Measurements from ENCODE around the gene SAPCD2. TPM values are rescaled to one million over a fixed set of nuclear protein-coding genes. Genes with fewer than 3 reads are reported as not detected.
"Not testable (repeated sequence)": the region's sequence is repeated elsewhere in the genome, so short reads cannot be mapped to it uniquely, and the experiment has no call there.

Gene SAPCD2
- total RNA-seq, 2 donors from 2014 or later = 0.39 to 0.44 TPM

- ATAC-seq = no peak
Observed at GRCh38 chr9:137040568-137040967, 29.8 kb downstream of the SAPCD2 start.

GRCh38 chr9:137039611-137040366 is 30.6 kb downstream of the SAPCD2 start:
- no peak for ATAC-seq
- intact Hi-C loops (cut with DNase I) = loop anchor here in 1 of 2 donors (5.0 kb wide), 1 partner anchor 252 kb away; no protein-coding TSS in a partner anchor
- DNase-seq = no peak

More at GRCh38 chr9:137040568-137040967, 29.8 kb downstream of the SAPCD2 start:
- DNase-seq = no peak
- intact Hi-C loops (cut with DNase I) = no loop called here

- DNase-seq (no peak), ATAC-seq (no peak)
- intact Hi-C loops (cut with DNase I) = loop anchor here in 1 of 2 donors (5.0 kb wide), 1 partner anchor 252 kb away; no protein-coding TSS in a partner anchor
Observed at GRCh38 chr9:137038916-137039315, 31.4 kb downstream of the SAPCD2 start.

- ATAC-seq = no peak
- DNase-seq = no peak
- intact Hi-C loops (cut with DNase I) = loop anchor here in 1 of 2 donors (5.0 kb wide), 1 partner anchor 250 kb away; no protein-coding TSS in a partner anchor
Observed at GRCh38 chr9:137037483-137037882, 32.9 kb downstream of the SAPCD2 start.

GRCh38 chr9:137037035-137037434 is 33.3 kb downstream of the SAPCD2 start:
- no peak for ATAC-seq
- DNase-seq = no peak
- intact Hi-C loops (cut with DNase I) = loop anchor here in 1 of 2 donors (5.0 kb wide), 1 partner anchor 250 kb away; no protein-coding TSS in a partner anchor

GRCh38 chr9:137035937-137036336 is 34.4 kb downstream of the SAPCD2 start:
- intact Hi-C loops (cut with DNase I) = loop anchor here (2.0 to 5.0 kb wide), 3 partner anchors 87 to 249 kb away; no protein-coding TSS in a partner anchor
- DNase-seq (no peak), ATAC-seq (no peak)

- ATAC-seq = no peak
- intact Hi-C loops (cut with DNase I) = loop anchor here (2.0 to 5.0 kb wide), 3 partner anchors 87 to 249 kb away; no protein-coding TSS in a partner anchor
- DNase-seq = no peak
Observed at GRCh38 chr9:137035507-137035834, 34.9 kb downstream of the SAPCD2 start.

GRCh38 chr9:137034709-137035506 is 35.4 kb downstream of the SAPCD2 start:
- intact Hi-C loops (cut with DNase I) = loop anchor here (2.0 to 5.0 kb wide), 4 partner anchors 86 to 248 kb away; partner anchors contain the start of gene C8G (in 1 of the 2)
- ATAC-seq (peak; percentile 72 to 82), DNase-seq (peak; percentile 78)

- intact Hi-C loops (cut with DNase I) = loop anchor here (2.0 to 5.0 kb wide), 3 partner anchors 85 to 247 kb away; partner anchors contain the start of gene C8G (in 1 of the 2)
- DNase-seq = no peak
- no peak for ATAC-seq
Observed at GRCh38 chr9:137034039-137034708, 36.2 kb downstream of the SAPCD2 start.

GRCh38 chr9:137033481-137033880 is 36.9 kb downstream of the SAPCD2 start:
- not testable (repeated sequence) for ATAC-seq, DNase-seq
- intact Hi-C loops (cut with DNase I) = loop anchor here in 1 of 2 donors (5.0 kb wide), 1 partner anchor 86 kb away; the partner anchor contains the start of gene C8G

- intact Hi-C loops (cut with DNase I) = loop anchor here in 1 of 2 donors (5.0 kb wide), 1 partner anchor 86 kb away; the partner anchor contains the start of gene C8G
- ATAC-seq (peak in 1 of 2 donors; percentile 30), DNase-seq (peak; percentile 67)
Observed at GRCh38 chr9:137032858-137033257, 37.5 kb downstream of the SAPCD2 start.

GRCh38 chr9:137031904-137032640 is 38.3 kb downstream of the SAPCD2 start, which contains the start of gene FUT7:
Gene FUT7 (minus strand): TSS chr9:137032088. CDS start chr9:137031991, 97 bp downstream.
- intact Hi-C loops (cut with DNase I) = loop anchor here in 1 of 2 donors (5.0 kb wide), 1 partner anchor 85 kb away; the partner anchor contains the start of gene C8G
- DNase-seq = no peak
- no peak for ATAC-seq

GRCh38 chr9:137030538-137031527 is 39.5 kb downstream of the SAPCD2 start:
- intact Hi-C loops (cut with DNase I) = loop anchor here in 1 of 2 donors (5.0 kb wide), 1 partner anchor 84 kb away; the partner anchor contains the start of gene C8G
- no peak for ATAC-seq
- DNase-seq = no peak

GRCh38 chr9:137030006-137030405 is 40.4 kb downstream of the SAPCD2 start:
- ATAC-seq = no peak

GRCh38 chr9:137029058-137029936 is 41.1 kb downstream of the SAPCD2 start:
- intact Hi-C loops (cut with DNase I) = no loop called here

More at GRCh38 chr9:137030006-137030405, 40.4 kb downstream of the SAPCD2 start:
- intact Hi-C loops (cut with DNase I) = loop anchor here in 1 of 2 donors (5.0 kb wide), 1 partner anchor 83 kb away; the partner anchor contains the start of gene C8G
- no peak for DNase-seq

More at GRCh38 chr9:137029058-137029936, 41.1 kb downstream of the SAPCD2 start:
- ATAC-seq = peak; percentile 61 to 74
- DNase-seq = peak; percentile 86

All from left cardiac atrium (tissue), 4 donors.